ENCODE data around the gene EPS15.
A peak's percentile ranks its signal among the peaks of the same experiment; 100 is the strongest.

The EPS15 gene

DNA sequence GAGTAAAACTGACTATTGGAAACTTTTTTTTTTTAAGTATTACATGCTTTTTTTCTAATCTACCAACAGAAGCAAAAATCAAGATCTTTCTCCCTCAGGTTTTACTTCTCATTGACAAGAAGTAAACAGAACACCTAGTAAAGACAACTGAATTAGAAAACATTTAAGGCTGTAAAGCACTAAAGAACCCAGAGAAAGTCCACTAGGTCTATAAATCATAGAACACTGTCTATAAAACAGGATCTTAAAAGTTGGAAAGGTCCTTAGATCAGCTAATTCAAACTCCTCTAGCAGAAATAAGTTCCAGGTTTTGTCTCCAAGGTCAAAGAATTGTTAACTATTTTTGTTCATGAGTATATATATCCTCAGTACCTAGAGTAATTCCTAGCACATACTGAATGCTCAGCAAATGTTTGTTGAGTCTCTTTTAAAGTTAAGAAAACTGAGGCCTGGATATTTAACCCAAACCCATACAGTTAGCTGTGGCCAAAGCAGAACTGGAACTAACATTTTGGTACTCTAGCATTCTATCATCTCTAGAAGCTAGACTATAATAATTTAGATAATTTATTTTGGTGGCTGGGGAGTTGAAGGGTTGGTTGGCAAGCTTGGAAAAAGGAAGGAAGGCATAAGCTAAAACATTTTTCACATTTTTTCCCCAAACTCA, 3.0 kb downstream of the EPS15 start:
- H3K4me3 ChIP-seq (ENCODE audit: low read depth, low read length), result no peak overlapping the region
- TF ChIP-seq, protein P1, sequence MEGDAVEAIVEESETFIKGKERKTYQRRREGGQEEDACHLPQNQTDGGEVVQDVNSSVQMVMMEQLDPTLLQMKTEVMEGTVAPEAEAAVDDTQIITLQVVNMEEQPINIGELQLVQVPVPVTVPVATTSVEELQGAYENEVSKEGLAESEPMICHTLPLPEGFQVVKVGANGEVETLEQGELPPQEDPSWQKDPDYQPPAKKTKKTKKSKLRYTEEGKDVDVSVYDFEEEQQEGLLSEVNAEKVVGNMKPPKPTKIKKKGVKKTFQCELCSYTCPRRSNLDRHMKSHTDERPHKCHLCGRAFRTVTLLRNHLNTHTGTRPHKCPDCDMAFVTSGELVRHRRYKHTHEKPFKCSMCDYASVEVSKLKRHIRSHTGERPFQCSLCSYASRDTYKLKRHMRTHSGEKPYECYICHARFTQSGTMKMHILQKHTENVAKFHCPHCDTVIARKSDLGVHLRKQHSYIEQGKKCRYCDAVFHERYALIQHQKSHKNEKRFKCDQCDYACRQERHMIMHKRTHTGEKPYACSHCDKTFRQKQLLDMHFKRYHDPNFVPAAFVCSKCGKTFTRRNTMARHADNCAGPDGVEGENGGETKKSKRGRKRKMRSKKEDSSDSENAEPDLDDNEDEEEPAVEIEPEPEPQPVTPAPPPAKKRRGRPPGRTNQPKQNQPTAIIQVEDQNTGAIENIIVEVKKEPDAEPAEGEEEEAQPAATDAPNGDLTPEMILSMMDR (IDR thresholded peaks at IDR 0.05; ENCODE audit: borderline replicate concordance, insufficient read depth, low read depth, low read length), result no peak

DNA sequence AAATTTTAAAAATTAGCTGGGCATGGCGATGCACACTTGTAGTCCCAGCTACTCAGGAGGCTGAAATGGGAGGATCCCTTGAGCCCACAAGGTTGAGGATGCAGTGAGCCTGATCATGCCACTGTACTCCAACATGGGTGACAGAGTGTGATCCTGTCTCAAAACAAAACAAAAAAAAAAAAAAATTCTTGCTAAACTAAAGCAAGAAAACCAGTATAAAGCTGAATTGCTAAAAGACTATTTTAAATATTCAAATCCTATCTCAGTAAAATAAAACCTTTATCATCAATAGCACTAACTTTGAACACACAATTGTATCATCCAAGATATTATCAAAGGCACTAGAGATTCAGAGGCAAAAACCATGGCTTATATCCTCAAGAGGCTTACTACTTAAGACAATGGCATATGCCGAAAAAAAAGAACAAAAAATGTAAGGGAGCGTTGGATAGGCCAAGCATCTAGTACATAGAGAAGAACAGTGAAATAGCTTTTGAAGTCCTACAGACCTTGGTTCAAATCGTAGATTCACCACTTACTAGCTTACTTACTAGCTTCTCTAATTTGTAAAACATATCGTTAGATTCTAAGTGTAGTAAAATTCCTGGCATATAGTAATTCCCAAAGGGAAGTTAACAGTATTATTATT, 3.6 kb downstream of the EPS15 start:
- no peak overlapping the region for H3K4me3 ChIP-seq (ENCODE audit: low read depth, low read length)
- TF ChIP-seq, protein P1 (IDR thresholded peaks at IDR 0.05; ENCODE audit: borderline replicate concordance, insufficient read depth, low read depth, low read length), result no peak

DNA sequence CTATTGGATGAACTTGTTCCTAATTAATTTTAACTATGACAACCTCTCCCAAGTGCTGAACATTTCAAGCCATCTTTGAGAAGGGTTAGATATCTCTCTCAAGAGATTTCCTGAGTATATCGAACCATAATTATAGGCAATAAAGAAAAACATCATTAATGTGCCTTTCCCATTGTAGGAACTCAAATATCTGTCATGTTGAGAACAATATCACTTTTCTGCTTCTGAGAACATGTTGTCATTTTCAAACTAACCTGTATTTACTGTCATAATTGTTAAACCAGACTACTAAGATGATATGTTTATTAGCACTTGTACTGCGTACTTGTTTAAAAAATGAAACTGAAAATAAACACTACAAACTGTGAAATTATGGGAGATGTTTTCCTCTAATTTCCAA, 4.3 kb downstream of the EPS15 start:
- peak overlapping the region; percentile 22 for H3K4me3 ChIP-seq (ENCODE audit: low read depth, low read length)
- TF ChIP-seq, protein P1 (IDR thresholded peaks at IDR 0.05; ENCODE audit: borderline replicate concordance, insufficient read depth, low read depth, low read length), result no peak

- TF ChIP-seq, protein P1 (IDR thresholded peaks at IDR 0.05; ENCODE audit: borderline replicate concordance, insufficient read depth, low read depth, low read length), result no peak
- H3K4me3 ChIP-seq (ENCODE audit: low read depth, low read length), result no peak overlapping the region
Measured at GRCh38 chr1:51512606-51513005, 6.5 kb downstream of the EPS15 start.

DNA sequence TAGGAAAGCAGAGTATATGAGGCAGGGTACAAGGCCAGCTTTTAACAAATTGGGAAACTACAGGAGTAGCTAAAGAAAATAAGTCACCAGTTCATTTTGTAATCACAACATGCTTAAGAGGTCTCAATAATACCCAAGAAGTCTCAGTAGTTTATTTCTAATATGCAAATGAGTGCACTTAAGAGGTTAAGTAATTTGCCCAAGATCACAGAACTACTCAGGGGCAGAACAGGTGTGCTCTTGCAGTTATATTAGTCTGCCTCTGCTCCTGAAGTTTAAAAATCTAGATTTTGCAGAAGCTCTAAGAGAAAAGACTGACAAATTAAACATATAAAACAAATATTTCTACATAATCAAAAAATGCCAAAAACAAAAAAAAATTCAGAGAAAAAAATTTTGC, 6.9 kb downstream of the EPS15 start:
- TF ChIP-seq, protein P1 (IDR thresholded peaks at IDR 0.05; ENCODE audit: borderline replicate concordance, insufficient read depth, low read depth, low read length), result no peak
- no peak overlapping the region for H3K4me3 ChIP-seq (ENCODE audit: low read depth, low read length)

DNA sequence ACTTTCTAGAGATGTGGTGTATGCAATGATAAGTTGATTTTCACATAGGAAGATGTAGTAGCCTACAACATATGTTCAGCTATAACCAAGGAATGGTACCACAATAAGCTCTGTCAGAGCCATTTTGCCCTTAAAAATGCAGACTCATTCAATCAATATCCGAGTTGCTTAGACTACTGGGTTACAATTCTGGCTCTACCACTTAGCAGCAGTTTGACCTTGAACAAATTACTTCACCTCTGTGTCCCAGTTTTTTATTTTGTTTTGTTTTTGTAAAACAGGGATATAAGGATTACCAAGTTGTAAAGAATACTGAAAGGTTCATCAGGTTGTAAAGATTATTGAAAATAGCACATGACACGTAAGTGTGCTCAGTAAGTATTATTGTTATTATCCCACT, 9.3 kb downstream of the EPS15 start:
- TF ChIP-seq, protein P1 (IDR thresholded peaks at IDR 0.05; ENCODE audit: borderline replicate concordance, insufficient read depth, low read depth, low read length), result no peak
- H3K4me3 ChIP-seq (ENCODE audit: low read depth, low read length), result no peak overlapping the region

DNA sequence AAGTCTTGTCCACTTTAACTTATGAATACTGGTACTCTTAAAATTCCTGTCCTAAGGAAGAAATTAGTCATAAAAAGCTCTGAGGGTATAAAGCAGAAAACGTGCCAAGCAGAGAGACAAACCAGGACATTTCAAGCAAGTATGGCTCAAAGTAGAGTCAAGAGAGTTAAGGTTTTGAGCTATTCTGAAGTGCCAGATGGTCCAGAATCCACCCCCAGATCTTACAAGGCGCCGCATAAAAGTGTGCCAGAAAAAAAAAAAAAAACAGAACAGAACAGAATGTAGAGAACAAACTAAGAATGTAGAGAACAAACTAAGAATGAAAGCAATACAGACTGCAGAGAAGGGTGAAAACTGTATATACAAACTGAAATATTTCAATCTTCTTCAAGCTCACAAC, 12.5 kb downstream of the EPS15 start:
- no peak overlapping the region for H3K4me3 ChIP-seq (ENCODE audit: low read depth, low read length)
- TF ChIP-seq, protein P1 (IDR thresholded peaks at IDR 0.05; ENCODE audit: borderline replicate concordance, insufficient read depth, low read depth, low read length), result no peak

Data from GM12875 (cell line).